ENCODE measurements around the gene KCNC1. TPM values are rescaled to one million over a fixed set of nuclear protein-coding genes. Genes with fewer than 3 reads are reported as not detected.

The KCNC1 gene
- polyA plus RNA-seq, 1 experiment: not detected

- no peak overlapping the region for H3K27ac ChIP-seq (ENCODE audit: low read depth, low read length)
- peaks cover 39% of the 10 kb centered on the region for H3K27me3 ChIP-seq (ENCODE audit: control insufficient read depth, insufficient read depth, low read length)
- DNase-seq (ENCODE audit: low read depth, low spot score): no peak
- H3K9me3 ChIP-seq (ENCODE audit: control insufficient read depth, insufficient read depth, low read length): no peaks in the 10 kb centered on the region
- no peak overlapping the region for H3K4me3 ChIP-seq (ENCODE audit: low read depth, low read length)
- POLR2A ChIA-PET: interaction anchor here (0.7 kb wide), 1 partner anchor 248 kb away, joined by 3 read pairs; no protein-coding TSS in a partner anchor
- CTCF ChIA-PET: interaction anchor here (0.8 to 7.1 kb wide), 37 partner anchors 8 to 385 kb away, joined by 3 to 678 read pairs (median 6); partner anchors contain the start of gene SAAL1
- TF ChIP-seq CTCF (IDR thresholded peaks at IDR 0.05; ENCODE audit: low read depth, low read length): no peak
Measured at GRCh38 chr11:17730137-17730536, 4.4 kb upstream of the KCNC1 start.

GRCh38 chr11:17730608-17731462, 3.7 kb upstream of the KCNC1 start:
- no peak overlapping the region for H3K27ac ChIP-seq (ENCODE audit: low read depth, low read length)
- no peaks in the 10 kb centered on the region; the same call in 1 of the 2 replicates for H3K9me3 ChIP-seq (ENCODE audit: control insufficient read depth, insufficient read depth, low read length)
- peak; percentile 33 for DNase-seq (ENCODE audit: low read depth, low spot score)
- no peak overlapping the region for H3K4me3 ChIP-seq (ENCODE audit: low read depth, low read length)
- CTCF ChIA-PET: interaction anchor here (0.7 to 7.1 kb wide), 69 partner anchors 9 to 385 kb away, joined by 3 to 678 read pairs (median 5); partner anchors contain the start of gene SAAL1
- peaks cover 35% of the 10 kb centered on the region for H3K27me3 ChIP-seq (ENCODE audit: control insufficient read depth, insufficient read depth, low read length)
- peak; percentile 97 for TF ChIP-seq CTCF (IDR thresholded peaks at IDR 0.05; ENCODE audit: low read depth, low read length)
- POLR2A ChIA-PET: interaction anchor here (1.1 to 1.4 kb wide), 2 partner anchors 248 to 255 kb away, joined by 3 to 6 read pairs; no protein-coding TSS in a partner anchor

GRCh38 chr11:17733261-17733660, 1.3 kb upstream of the KCNC1 start:
- ChIA-PET CTCF (interaction anchor here (0.7 to 7.1 kb wide), 7 partner anchors 11 to 382 kb away, joined by 3 to 678 read pairs (median 4); no protein-coding TSS in a partner anchor), POLR2A (no interaction called here)
- Histone ChIP-seq H3K27me3 (ENCODE audit: control insufficient read depth, insufficient read depth, low read length) (peaks cover 51% of the 10 kb centered on the region), H3K27ac (ENCODE audit: low read depth, low read length) (no peak overlapping the region), H3K4me3 (ENCODE audit: low read depth, low read length) (no peak overlapping the region), H3K9me3 (ENCODE audit: control insufficient read depth, insufficient read depth, low read length) (peaks cover 7% of the 10 kb centered on the region; the same call in 1 of the 2 replicates)
- DNase-seq (ENCODE audit: low read depth, low spot score): no peak
- TF ChIP-seq CTCF (IDR thresholded peaks at IDR 0.05; ENCODE audit: low read depth, low read length): no peak

GRCh38 chr11:17734986-17735817, 621 bp downstream of the KCNC1 start:
- Histone ChIP-seq H3K4me3 (ENCODE audit: low read depth, low read length) (peak overlapping the region; percentile 37), H3K9me3 (ENCODE audit: control insufficient read depth, insufficient read depth, low read length) (peaks cover 7% of the 10 kb centered on the region; the same call in 1 of the 2 replicates), H3K27me3 (ENCODE audit: control insufficient read depth, insufficient read depth, low read length) (peaks cover 60% of the 10 kb centered on the region), H3K27ac (ENCODE audit: low read depth, low read length) (no peak overlapping the region)
- peak; percentile 27 for DNase-seq (ENCODE audit: low read depth, low spot score)
- ChIA-PET POLR2A (interaction anchor here (0.7 to 1.3 kb wide), 2 partner anchors 238 to 243 kb away, joined by 4 read pairs; no protein-coding TSS in a partner anchor), CTCF (interaction anchor here (0.6 to 7.1 kb wide), 8 partner anchors 35 to 380 kb away, joined by 3 to 678 read pairs (median 3); no protein-coding TSS in a partner anchor)
- TF ChIP-seq CTCF (IDR thresholded peaks at IDR 0.05; ENCODE audit: low read depth, low read length): no peak

All from AG04450 (cell line).